Heart left ventricle (tissue), 13 donors: ENCODE measurements around the gene ERN1.

Experiments
- POLR2A ChIP-seq, 2 donors: fragments of 450-650 bp; IDR thresholded peaks; one replicate each; pipeline ENCODE4 v1.6.1; 2017; ENCODE audit warnings: antibody characterized with exemption in 2 of 2, mild to moderate bottlenecking in 2 of 2, moderate library complexity in 2 of 2
- TF ChIP-seq, protein P1 (sequence below), 12 donors: fragments of 200-600 bp; sonication (generic) in 4 of 12; IDR thresholded peaks; one replicate each; pipeline versions ENCODE4 v1.5.0 to v1.8.0; 2018 to 2022; ENCODE audit warnings: antibody characterized with exemption in 12 of 12, mild to moderate bottlenecking in 5 of 12
- donor health status: ischemic (EF 13 %, LVEDD 7.1; RV severe dilation, severe dysfunction).
- donor health status: DM: no; HTN: yes; CAD: no.
- donor health status: DM: no; HTN: no; CAD: no.
- donor health status: ischemic (EF 25% LVEDD 6.9; RV normal size, moderate dysfunction).
- donor health status: ischemic (EF 25% LVEDD 5.7; RV mildly dilated, moderate dysfunction).
- donor health status: ischemic (EF 35%, LVEDD 5.7; RV mildly dilated, moderate dysfunction).
- donor health status: nonischemic (EF 11% LVEDD 7.7; RV severe dilation, severe dysfunction).
- donor health status: DM: yes; HTN: yes; CAD: no.
- donor health status: PGD.
- donor health status: ischemic (EF 29% LVEDD 5.4; RV normal size, mild dysfunction).
- donor health status: nonischemic (EF 23%, LVEDD 6.1; RV moderate dilation, normal function).

DNA sequence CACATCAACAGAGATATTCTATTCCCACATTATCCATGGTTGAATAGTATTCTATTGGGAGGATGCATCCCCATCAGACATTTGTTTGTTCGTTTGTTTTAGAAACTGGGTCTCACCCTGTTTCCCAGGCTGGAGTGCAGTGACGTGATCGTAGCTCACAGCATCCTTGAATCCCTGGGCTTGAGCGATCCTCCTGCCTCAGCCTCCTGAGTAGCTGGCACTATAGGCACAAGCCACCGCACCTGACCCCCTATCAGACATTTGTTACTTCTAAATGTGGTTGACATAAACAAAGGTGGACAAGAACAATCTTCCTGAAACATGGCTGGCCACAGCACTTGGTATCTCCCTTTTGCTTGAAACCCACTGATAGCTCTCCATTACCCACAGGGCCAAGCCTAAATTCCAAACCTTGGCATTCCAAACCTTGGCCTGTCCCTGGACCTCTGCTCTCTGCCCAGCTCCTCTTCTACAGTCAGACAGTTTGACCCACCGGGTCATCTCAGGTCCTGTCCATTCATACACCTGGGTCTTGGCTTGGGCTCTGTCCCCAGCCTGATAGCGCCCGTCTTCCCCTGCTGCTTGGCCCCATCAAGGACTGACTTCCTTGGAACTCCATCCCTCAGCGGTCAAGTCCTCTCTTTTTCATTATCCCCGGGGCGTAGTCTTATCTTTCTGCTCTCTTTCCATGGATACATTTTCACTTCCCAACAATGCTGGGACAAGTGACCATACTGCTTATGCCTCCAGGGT, 133.3 kb downstream of the ERN1 start:
- TF ChIP-seq, protein P1, sequence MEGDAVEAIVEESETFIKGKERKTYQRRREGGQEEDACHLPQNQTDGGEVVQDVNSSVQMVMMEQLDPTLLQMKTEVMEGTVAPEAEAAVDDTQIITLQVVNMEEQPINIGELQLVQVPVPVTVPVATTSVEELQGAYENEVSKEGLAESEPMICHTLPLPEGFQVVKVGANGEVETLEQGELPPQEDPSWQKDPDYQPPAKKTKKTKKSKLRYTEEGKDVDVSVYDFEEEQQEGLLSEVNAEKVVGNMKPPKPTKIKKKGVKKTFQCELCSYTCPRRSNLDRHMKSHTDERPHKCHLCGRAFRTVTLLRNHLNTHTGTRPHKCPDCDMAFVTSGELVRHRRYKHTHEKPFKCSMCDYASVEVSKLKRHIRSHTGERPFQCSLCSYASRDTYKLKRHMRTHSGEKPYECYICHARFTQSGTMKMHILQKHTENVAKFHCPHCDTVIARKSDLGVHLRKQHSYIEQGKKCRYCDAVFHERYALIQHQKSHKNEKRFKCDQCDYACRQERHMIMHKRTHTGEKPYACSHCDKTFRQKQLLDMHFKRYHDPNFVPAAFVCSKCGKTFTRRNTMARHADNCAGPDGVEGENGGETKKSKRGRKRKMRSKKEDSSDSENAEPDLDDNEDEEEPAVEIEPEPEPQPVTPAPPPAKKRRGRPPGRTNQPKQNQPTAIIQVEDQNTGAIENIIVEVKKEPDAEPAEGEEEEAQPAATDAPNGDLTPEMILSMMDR (IDR thresholded peaks at IDR 0.05) = no peak
- no peak for TF ChIP-seq POLR2A (IDR thresholded peaks at IDR 0.05)
